ENCODE results near the gene SLC22A8.
"Not testable (repeated sequence)": the region's sequence is repeated elsewhere in the genome, so short reads cannot be mapped to it uniquely, and the experiment has no call there.

SLC22A8 gene, protein sequence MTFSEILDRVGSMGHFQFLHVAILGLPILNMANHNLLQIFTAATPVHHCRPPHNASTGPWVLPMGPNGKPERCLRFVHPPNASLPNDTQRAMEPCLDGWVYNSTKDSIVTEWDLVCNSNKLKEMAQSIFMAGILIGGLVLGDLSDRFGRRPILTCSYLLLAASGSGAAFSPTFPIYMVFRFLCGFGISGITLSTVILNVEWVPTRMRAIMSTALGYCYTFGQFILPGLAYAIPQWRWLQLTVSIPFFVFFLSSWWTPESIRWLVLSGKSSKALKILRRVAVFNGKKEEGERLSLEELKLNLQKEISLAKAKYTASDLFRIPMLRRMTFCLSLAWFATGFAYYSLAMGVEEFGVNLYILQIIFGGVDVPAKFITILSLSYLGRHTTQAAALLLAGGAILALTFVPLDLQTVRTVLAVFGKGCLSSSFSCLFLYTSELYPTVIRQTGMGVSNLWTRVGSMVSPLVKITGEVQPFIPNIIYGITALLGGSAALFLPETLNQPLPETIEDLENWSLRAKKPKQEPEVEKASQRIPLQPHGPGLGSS
- 0 reads per million in 2 donors for total RNA-seq

GRCh38 chr11:63015521-63016215, at the start of gene SLC22A8:
SLC22A8 (minus strand) TSS chr11:63015841; CDS start chr11:63014958, 883 bp downstream.
- DNase-seq: no peak

DNA sequence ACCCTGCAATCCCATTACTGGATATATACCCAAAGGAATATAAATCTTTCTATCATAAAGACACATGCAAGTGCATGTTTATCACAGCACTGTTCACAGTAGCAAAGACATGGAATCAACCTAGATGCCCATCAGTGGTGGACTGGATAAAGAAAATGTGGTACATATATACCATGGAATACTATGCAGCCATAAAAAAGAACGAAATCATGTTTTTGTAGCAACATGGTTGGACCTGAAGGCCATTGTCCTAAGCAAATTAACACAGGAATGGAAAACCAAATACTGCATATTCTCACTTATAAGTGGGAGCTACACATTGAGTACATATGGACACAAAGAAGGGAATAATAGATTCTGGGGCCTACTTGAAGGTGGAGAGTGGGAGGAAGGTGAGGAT, 30.6 kb upstream of the SLC22A8 start:
- not testable (repeated sequence) for DNase-seq

DNA sequence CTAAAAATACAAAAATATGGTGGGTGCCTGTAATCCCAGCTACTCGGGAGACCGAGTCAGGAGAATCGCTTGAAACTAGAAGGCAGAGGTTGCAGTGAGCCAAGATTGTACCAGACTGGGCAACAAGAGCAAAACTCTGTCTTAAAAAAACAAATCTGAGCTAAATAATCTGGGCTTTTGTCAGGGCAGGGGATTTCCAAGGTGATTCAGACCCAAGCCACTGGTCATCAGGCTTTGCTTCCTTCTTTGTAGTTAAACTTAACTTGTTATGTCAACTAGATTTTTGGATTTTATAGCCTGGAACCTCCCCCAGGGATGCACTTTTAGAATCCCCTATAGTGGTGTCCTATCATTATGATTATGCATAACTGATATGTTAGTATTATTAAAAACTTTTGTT, 27.0 kb upstream of the SLC22A8 start:
- no peak for DNase-seq

DNA sequence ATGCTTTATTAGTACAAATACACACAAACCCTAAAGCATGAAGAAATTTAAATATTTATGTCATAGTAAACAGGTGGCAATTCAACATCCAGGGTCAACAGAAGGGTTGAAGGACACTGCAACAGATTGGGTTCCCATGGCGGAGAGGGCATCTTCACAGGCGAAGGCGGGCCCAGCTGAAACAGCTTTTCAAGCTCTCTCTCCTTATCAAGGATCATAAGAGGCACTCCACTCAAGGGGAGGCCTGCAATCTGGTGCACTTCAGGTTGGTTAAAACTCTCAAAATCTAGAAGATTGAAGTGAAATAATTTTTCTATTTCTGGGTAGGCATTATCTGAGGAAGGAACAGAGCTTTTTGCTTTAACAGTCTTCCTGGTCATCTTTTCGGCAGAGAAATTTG, 16.8 kb upstream of the SLC22A8 start:
- no peak for DNase-seq

DNA sequence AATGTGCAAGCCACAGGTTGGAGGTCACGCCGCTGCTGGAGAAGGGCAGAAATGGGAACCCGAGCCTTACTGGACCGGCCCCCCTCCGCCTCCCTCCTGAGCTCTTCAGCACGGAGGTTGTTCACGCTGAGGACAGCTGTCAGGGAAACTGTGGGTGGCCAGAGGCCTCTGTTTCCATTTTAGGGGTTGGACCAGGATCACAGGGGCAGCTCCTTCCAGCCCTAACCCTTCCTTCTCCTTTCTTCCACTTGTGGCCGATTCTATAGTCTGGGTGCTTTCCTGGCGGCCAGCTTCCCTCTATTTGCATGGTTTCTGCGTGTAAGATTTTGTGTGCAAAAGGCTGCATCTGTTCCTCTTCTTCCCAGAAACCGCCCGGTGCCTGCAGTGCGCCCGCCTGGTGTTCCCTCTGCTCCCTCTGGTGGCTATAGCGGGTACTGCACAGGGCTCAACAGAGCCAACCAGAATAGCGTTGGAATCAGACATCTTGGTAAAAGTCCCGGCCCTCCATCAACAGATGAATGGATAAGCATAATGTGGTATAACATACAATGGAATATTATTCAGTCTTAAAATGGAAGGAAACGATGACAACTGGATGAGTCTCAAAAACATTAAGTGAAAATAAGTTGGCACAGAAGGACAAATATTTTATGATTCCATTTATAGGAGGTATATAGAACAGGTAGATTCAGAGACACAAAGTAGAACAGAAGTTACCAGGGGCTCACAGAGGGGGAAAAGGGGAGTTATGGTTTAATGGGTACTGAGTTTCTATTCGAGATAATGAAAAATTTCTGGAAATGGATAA, 8.4 kb upstream of the SLC22A8 start:
- DNase-seq: peak; percentile 88

GRCh38 chr11:63023222-63023814, 7.7 kb upstream of the SLC22A8 start:
- DNase-seq: no peak

- DNase-seq: no peak
Measured at GRCh38 chr11:63022441-63022840, 6.8 kb upstream of the SLC22A8 start.

DNA sequence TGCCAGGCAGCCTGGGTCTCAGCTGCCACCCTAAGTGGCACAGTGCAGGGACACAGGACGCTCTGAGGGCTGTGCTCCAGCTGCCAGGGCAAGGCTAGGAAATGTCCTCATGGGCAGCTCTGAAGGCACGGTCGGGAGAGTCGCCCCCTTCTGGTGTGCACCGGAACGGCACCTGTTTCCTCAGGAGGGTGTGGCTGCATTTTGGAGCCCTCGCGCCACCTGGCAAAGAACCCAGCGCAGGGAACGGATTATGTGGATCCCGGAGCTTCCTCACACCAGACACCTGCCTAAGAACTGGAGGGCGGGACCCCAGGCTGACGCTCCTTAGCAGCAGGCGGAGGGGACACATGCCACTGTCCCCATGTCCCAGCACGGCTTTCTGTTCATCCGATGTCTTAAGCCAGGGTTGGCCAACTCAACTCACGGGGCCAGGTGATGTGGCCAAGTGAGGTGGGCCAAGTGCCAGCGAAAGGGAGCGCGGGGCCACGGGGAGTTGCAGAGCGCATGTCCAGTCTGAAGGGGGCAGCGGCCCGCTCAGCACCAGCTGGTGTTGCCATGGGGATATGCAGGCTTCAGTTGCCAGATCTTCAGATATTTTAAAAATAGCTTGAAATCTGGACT, 5.1 kb upstream of the SLC22A8 start:
- DNase-seq: no peak

GRCh38 chr11:63019506-63019905, 3.9 kb upstream of the SLC22A8 start:
- DNase-seq: no peak

DNA sequence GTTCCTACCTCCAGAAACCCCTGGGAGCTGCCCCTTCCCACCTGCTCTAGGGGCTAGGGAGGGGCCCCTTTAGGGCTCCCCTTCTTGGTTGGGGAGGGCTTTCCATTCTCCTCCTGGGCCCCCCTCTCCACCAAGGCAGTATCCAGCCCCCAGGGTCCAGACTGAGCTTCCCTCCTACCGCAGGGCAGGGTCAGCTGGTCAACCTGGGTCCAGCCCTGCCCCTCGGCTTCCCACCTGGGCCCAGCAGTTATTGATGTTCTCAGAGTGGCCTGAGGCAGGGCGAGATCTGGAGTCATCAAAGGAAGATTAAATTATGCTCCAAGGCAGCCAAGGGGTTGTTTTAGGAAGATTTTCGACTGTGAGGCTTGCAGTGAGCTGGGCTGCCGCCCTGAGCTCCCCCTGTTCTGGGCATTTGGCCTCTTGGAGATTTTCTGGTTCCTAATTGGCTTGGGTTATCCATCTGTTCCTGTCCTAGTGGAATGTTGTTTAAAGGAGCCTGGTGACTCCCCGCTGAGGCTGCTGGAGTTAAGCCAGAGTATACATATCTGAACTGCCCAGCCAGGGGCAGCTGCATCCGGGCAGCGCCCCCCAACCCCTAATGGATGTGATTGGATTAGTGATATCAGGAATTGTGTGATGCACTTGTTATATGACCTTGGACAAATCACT, 1.8 kb upstream of the SLC22A8 start:
- DNase-seq: no peak

DNA sequence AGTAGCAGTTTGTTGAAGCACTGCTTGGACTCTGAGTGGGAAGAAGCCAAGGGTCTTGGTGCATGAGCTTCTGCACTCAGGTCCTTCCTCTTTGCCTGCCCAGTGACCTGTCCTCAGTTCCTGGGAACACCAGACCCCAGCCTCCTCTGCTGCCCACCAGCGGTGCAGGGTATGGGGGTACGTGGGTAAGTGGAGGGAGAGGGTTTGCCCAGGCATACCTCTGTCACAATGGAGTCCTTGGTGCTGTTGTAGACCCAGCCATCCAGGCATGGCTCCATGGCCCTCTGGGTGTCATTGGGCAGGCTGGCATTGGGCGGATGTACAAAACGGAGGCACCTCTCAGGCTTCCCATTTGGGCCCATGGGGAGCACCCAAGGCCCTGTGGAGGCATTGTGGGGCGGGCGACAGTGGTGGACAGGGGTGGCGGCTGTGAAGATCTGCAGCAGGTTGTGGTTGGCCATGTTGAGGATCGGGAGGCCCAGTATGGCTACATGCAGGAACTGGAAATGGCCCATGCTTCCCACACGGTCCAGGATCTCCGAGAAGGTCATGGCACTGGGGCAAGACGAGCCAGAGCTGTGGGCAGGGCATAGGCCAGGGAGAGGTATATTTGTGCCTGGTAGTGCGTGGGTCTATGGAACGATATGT, 1.1 kb downstream of the SLC22A8 start:
- DNase-seq: no peak

DNA sequence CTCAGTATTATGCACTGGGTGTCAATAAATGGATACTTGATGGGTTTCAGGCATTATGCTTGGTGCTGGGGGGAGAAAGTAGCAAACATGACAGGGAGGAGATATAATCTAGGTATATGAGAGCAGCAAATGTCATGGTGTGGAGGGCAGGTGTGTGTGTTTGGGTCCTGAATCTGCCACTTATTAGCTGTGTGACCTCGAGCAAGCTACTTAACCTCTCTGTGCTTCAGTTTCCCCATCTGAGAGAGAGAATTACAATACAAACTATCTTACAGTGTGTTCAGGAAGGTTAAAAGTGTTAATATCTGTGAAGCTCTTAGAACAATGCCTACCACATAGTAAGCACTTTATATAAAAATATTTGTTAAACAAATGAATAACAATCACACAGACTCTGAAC, 2.8 kb downstream of the SLC22A8 start:
- DNase-seq: no peak

DNA sequence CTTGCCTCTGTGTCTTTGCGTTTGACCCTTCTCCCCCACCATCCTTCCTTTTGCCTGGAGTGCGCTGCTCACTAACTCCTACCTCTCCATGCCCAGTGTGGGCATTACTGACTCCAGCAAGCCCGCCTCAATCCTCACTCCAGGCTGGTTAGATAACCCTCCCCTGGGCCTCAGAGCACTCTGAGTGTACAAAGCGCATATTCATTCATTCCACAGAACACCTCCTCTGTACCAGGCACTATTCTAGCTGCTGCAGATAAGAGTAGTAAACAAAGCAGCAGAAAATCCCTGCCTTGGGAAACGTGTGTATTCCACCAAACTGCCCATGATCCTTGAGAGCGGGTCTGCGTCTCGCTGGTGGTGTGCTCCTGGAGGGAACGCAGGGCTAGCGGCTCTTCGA, 3.2 kb downstream of the SLC22A8 start:
- no peak for DNase-seq

DNA sequence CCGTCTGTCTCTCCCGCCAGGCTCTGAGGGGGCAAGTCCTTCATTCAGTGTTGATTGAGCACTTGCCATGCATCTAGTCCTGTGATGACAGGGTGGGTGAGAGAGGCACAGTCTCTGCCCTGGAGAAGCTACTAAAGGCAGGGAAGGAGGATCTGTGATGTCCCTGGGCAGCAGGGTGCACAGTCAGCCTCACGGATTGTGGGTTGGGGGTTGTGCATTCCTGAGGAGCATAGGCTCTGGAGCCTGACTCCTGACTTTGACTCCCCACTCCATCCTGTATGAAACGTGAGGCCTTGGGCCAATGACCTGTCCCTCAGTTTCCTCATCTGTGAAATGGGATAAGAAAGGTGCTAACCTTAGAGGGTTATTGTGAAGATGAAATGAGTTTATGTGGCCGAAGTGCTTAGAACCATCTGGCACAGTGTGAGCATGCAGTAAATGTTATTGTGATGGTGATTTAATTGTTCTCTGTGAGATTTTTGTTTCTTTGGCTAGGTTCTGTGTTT, 4.7 kb downstream of the SLC22A8 start:
- DNase-seq: no peak

GRCh38 chr11:63007920-63008319, 7.7 kb downstream of the SLC22A8 start:
- DNase-seq: no peak

DNA sequence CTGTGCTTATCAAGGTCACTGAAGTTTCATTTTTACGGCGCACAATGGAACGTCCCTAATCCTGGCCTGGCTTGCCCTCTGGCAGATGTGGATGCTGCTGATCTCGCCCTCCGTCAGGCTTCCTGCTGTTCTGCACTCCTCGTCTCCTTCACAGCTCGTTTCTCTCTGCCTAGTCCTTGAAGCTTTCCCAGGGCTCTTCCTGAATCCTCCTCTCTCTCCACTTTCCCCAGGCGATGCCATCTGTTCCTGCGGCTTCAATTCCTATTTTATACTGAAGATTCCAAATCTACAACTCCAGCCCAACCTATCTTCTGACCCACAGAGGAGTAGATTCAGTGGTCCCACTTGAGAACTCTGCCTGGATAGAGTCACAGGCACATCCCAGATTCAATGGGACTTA, 14.2 kb downstream of the SLC22A8 start:
- no peak for DNase-seq

DNA sequence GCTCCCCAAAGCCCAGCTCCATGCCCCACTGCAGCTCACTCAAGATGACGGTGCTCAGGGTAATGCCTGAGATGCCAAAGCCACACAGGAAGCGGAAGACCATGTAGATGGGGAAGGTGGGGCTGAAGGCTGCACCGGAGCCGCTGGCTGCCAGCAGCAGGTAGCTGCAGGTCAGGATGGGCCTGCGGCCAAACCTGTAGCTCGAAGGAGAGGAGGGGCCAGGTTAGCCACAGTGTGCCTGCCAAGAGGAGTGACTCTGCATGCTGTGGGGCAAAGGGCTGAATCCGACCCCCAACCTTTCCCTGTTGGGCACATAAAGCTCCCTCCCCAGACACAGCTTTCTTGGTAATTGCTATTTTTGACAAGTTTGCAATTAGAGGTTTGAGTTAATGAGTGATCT, 16.0 kb downstream of the SLC22A8 start:
- DNase-seq: no peak

DNA sequence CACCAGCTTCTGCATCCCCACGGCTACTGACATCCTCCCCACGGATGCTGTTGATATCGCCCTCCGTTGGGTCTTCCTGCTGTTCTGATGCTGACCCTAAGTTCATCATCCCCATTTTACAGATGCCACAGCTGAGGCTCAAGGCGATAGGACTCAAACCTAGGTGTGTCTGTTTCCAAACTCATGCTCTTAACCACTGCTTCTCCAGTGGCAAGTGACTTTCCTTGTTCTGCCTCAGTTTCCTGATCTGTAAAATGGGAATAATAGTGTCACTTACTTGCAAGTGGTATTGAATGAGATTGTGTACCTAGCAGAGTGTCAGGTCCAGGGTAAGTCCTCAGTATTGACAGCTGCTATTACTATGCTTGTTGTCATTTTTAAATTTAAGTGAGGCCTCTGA, 16.5 kb downstream of the SLC22A8 start:
- DNase-seq: no peak

GRCh38 chr11:62996271-62996670, 19.4 kb downstream of the SLC22A8 start:
- DNase-seq: no peak

GRCh38 chr11:62994775-62995174, 20.9 kb downstream of the SLC22A8 start:
- no peak for DNase-seq

GRCh38 chr11:62988276-62988675, 27.4 kb downstream of the SLC22A8 start:
- DNase-seq: no peak
